ENCODE measurements around the gene C16orf89.
"Not testable (repeated sequence)": the region's sequence is repeated elsewhere in the genome, so short reads cannot be mapped to it uniquely, and the experiment has no call there.

C16orf89 gene

GRCh38 chr16:5095145-5095830 lies 29.5 kb upstream of the C16orf89 start:
- H3K4me3 ChIP-seq (replicated peaks; ENCODE audit: low read depth, low read length); H3K36me3 ChIP-seq (ENCODE audit: control insufficient read depth, insufficient read depth, low read length); DNase-seq (ENCODE audit: extremely low read depth, insufficient read length); H3K27me3 ChIP-seq (replicated peaks; ENCODE audit: control insufficient read depth, insufficient read depth, low read length): not testable (repeated sequence)

- H3K27me3 ChIP-seq (replicated peaks; ENCODE audit: control insufficient read depth, insufficient read depth, low read length); DNase-seq (ENCODE audit: extremely low read depth, insufficient read length); H3K36me3 ChIP-seq (ENCODE audit: control insufficient read depth, insufficient read depth, low read length); H3K4me3 ChIP-seq (replicated peaks; ENCODE audit: low read depth, low read length): not testable (repeated sequence)
Observed at GRCh38 chr16:5093746-5094145, 28.0 kb upstream of the C16orf89 start.

GRCh38 chr16:5093081-5093480 lies 27.3 kb upstream of the C16orf89 start:
- not testable (repeated sequence) for H3K4me3 ChIP-seq (replicated peaks; ENCODE audit: low read depth, low read length); H3K36me3 ChIP-seq (ENCODE audit: control insufficient read depth, insufficient read depth, low read length)

GRCh38 chr16:5090592-5090991 lies 24.8 kb upstream of the C16orf89 start:
- DNase-seq (ENCODE audit: extremely low read depth, insufficient read length); H3K4me3 ChIP-seq (replicated peaks; ENCODE audit: low read depth, low read length); H3K36me3 ChIP-seq (ENCODE audit: control insufficient read depth, insufficient read depth, low read length); H3K27me3 ChIP-seq (replicated peaks; ENCODE audit: control insufficient read depth, insufficient read depth, low read length): not testable (repeated sequence)

More at GRCh38 chr16:5093081-5093480, 27.3 kb upstream of the C16orf89 start:
- not testable (repeated sequence) for H3K27me3 ChIP-seq (replicated peaks; ENCODE audit: control insufficient read depth, insufficient read depth, low read length); DNase-seq (ENCODE audit: extremely low read depth, insufficient read length)

- H3K27me3 ChIP-seq (replicated peaks; ENCODE audit: control insufficient read depth, insufficient read depth, low read length); DNase-seq (ENCODE audit: extremely low read depth, insufficient read length); H3K36me3 ChIP-seq (ENCODE audit: control insufficient read depth, insufficient read depth, low read length); H3K4me3 ChIP-seq (replicated peaks; ENCODE audit: low read depth, low read length): not testable (repeated sequence)
Observed at GRCh38 chr16:5089911-5090555, 24.3 kb upstream of the C16orf89 start.

GRCh38 chr16:5088936-5089335 lies 23.2 kb upstream of the C16orf89 start:
- H3K27me3 ChIP-seq (replicated peaks; ENCODE audit: control insufficient read depth, insufficient read depth, low read length); H3K36me3 ChIP-seq (ENCODE audit: control insufficient read depth, insufficient read depth, low read length); DNase-seq (ENCODE audit: extremely low read depth, insufficient read length); H3K4me3 ChIP-seq (replicated peaks; ENCODE audit: low read depth, low read length): not testable (repeated sequence)

- not testable (repeated sequence) for H3K4me3 ChIP-seq (replicated peaks; ENCODE audit: low read depth, low read length); H3K36me3 ChIP-seq (ENCODE audit: control insufficient read depth, insufficient read depth, low read length); H3K27me3 ChIP-seq (replicated peaks; ENCODE audit: control insufficient read depth, insufficient read depth, low read length); DNase-seq (ENCODE audit: extremely low read depth, insufficient read length)
Observed at GRCh38 chr16:5088086-5088790, 22.5 kb upstream of the C16orf89 start.

GRCh38 chr16:5085716-5086115 lies 20.0 kb upstream of the C16orf89 start:
- H3K4me3 ChIP-seq (replicated peaks; ENCODE audit: low read depth, low read length); DNase-seq (ENCODE audit: extremely low read depth, insufficient read length); H3K36me3 ChIP-seq (ENCODE audit: control insufficient read depth, insufficient read depth, low read length); H3K27me3 ChIP-seq (replicated peaks; ENCODE audit: control insufficient read depth, insufficient read depth, low read length): not testable (repeated sequence)

GRCh38 chr16:5084802-5085201 lies 19.0 kb upstream of the C16orf89 start:
- DNase-seq (ENCODE audit: extremely low read depth, insufficient read length); H3K27me3 ChIP-seq (replicated peaks; ENCODE audit: control insufficient read depth, insufficient read depth, low read length); H3K4me3 ChIP-seq (replicated peaks; ENCODE audit: low read depth, low read length); H3K36me3 ChIP-seq (ENCODE audit: control insufficient read depth, insufficient read depth, low read length): not testable (repeated sequence)
- TF ChIP-seq CTCF (IDR thresholded peaks at IDR 0.05; ENCODE audit: insufficient read depth, low read length, poor library complexity, severe bottlenecking): peak; percentile 68

GRCh38 chr16:5084099-5084731 lies 18.5 kb upstream of the C16orf89 start:
- not testable (repeated sequence) for H3K27me3 ChIP-seq (replicated peaks; ENCODE audit: control insufficient read depth, insufficient read depth, low read length); H3K4me3 ChIP-seq (replicated peaks; ENCODE audit: low read depth, low read length); H3K36me3 ChIP-seq (ENCODE audit: control insufficient read depth, insufficient read depth, low read length); DNase-seq (ENCODE audit: extremely low read depth, insufficient read length)

GRCh38 chr16:5083646-5084045 lies 17.9 kb upstream of the C16orf89 start:
- not testable (repeated sequence) for DNase-seq (ENCODE audit: extremely low read depth, insufficient read length); H3K36me3 ChIP-seq (ENCODE audit: control insufficient read depth, insufficient read depth, low read length); H3K4me3 ChIP-seq (replicated peaks; ENCODE audit: low read depth, low read length); H3K27me3 ChIP-seq (replicated peaks; ENCODE audit: control insufficient read depth, insufficient read depth, low read length)

- DNase-seq (ENCODE audit: extremely low read depth, insufficient read length); H3K4me3 ChIP-seq (replicated peaks; ENCODE audit: low read depth, low read length); H3K27me3 ChIP-seq (replicated peaks; ENCODE audit: control insufficient read depth, insufficient read depth, low read length): not testable (repeated sequence)
- H3K36me3 ChIP-seq (ENCODE audit: control insufficient read depth, insufficient read depth, low read length): peaks cover 11% of the 10 kb centered on the region
Observed at GRCh38 chr16:5080996-5081395, 15.2 kb upstream of the C16orf89 start.

GRCh38 chr16:5080461-5080860 lies 14.7 kb upstream of the C16orf89 start:
- H3K4me3 ChIP-seq (replicated peaks; ENCODE audit: low read depth, low read length); DNase-seq (ENCODE audit: extremely low read depth, insufficient read length); H3K27me3 ChIP-seq (replicated peaks; ENCODE audit: control insufficient read depth, insufficient read depth, low read length): not testable (repeated sequence)
- peaks cover 16% of the 10 kb centered on the region for H3K36me3 ChIP-seq (ENCODE audit: control insufficient read depth, insufficient read depth, low read length)
